Endometrial microvascular endothelial cells (primary cell): ENCODE results near the gene DCC. TPM values are rescaled to one million over a fixed set of nuclear protein-coding genes. Genes with fewer than 3 reads are reported as not detected.

Source experiments
- in situ Hi-C: cut with HindIII; loops from 2 replicates; pipeline ENCODE4 v1.10.0; 2017; ENCODE audit warnings: low sequenced_read_pairs, low pct_unique_long_range_greater_than_20kb; ENCODE audit errors: inconsistent ontology term
- total RNA-seq: library from RNA; depleted of rRNA; stranded (reverse); fragments of >200 nt; gene quantifications from one replicate; pipeline ENCODE4 v1.2.3, GENCODE V29; 2015; ENCODE audit errors: inconsistent ontology term

DCC gene
- total RNA-seq, 1 donor from 2014 or later: not detected

DNA sequence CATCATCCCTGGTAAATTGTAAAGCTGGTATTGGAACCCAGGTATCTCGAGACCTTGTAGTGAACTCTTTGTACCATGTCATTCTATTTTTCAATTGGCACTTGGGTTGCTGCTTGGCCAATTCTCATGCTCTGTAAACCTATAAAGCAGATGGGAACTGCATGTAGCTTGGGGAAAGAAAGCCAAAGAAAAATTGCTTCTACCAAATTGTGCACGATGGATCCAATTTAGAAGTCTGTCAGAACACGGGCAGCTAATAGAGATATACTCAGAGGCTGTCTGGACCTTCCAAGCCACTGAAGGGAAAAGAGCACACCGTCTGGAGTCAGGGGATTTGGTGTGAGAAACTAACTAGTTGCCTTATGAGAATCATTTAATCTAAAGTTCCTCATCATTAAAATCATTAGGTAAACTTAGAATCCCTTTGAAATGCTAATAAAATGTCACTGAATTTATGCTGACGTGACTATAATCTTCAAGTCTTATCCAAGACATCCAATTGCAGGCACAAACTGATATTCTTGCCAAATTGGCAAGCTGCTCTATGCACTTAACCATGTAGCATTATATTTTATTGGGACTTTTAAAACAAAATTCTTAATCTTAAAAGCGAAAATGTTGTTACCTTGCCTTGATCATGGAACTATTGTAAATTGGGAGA is 206.8 kb downstream of the DCC start:
- in situ Hi-C loops: no loop called here

DNA sequence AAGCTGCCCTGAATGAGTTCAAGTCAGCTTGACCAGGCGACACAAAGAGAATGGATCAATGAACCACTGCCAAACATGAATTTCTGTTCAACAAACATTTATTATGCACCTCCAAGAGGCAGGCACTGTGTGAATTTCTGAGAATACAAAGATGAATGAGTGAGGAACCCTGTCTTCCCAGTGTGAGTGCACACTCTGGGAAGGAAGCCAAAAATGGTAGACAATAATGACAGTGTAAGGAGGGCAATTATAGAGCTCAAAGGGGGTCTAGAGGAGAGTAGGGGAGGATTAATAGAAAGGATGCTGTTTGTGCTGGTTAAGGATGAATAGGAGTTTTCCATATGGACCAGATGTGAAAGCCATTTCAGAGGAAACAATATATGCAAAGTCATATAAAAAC is 213.4 kb downstream of the DCC start:
- in situ Hi-C loops: no loop called here

DNA sequence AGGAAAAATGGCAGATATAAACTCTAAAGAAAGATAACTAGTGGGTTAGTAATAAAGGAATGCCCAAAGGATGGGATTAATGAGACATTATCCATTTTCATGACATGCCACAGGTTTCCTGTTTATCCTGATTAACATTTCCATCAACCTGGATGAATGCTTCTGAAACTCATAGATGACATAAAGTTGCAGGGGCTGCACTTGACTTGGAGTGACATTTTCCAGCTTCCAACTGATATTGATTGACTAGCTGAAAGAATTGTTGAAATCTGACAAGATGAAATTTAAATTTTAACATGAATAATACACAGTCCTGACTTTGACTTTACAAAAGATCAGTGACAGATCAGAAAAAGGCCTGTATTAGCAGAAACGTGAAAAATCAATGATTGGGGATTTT is 214.2 kb downstream of the DCC start:
- in situ Hi-C loops: no loop called here

DNA sequence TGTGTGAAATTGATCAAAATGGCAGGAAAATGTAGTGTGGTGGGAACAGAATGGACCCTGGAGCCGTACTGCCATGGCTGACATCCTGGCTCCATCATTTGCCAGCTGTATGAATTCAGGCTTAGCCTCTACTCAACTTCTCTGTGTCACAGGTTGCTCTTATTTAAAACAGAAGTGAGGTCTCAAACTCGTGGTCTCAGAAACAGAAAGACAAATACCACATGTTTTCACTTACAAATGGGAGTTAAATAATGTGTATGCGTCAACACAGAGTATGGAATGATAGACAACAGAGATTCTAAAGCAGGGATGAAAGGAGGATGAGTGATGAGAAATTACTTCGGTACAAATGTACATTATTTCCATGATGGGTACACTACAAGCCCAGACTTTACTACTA is 227.4 kb downstream of the DCC start:
- in situ Hi-C loops: no loop called here

DNA sequence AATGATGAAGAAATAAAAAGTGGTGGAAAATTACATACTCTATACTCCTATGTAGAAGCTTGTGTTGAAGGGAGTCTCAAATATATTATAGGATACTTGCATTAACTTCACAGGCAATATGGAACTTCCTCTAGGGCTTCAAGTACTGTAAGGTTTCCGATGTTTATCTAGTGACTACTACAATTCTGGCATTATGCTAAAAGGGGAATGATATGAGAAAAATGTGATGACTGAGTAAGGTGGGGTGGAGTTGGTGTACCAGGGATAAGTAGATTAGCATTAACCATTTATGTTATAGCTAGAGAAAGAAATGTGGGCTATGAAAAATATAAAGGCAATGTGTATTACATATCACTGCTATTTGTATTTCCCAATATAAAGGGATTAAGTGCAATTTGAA is 229.5 kb downstream of the DCC start:
- in situ Hi-C loops: no loop called here

DNA sequence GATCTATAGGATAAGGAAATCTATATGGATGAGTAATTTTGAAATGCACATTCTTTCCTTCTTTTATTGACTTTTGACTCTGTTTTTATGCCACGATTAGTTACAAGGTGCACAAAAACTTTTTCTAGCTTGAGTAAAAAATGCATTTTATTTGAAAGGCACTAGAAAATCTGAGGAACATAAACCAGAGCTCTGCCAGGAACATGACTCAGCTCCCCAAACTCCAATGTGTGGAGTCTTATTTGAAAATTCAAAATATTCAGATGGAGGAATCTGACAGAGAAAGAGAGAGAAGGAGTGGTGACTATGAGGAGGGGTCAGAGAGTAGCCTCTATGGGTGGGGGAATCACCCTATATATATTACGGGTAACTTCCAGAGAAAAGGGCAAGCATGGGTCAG is 231.0 kb downstream of the DCC start:
- in situ Hi-C loops: no loop called here

DNA sequence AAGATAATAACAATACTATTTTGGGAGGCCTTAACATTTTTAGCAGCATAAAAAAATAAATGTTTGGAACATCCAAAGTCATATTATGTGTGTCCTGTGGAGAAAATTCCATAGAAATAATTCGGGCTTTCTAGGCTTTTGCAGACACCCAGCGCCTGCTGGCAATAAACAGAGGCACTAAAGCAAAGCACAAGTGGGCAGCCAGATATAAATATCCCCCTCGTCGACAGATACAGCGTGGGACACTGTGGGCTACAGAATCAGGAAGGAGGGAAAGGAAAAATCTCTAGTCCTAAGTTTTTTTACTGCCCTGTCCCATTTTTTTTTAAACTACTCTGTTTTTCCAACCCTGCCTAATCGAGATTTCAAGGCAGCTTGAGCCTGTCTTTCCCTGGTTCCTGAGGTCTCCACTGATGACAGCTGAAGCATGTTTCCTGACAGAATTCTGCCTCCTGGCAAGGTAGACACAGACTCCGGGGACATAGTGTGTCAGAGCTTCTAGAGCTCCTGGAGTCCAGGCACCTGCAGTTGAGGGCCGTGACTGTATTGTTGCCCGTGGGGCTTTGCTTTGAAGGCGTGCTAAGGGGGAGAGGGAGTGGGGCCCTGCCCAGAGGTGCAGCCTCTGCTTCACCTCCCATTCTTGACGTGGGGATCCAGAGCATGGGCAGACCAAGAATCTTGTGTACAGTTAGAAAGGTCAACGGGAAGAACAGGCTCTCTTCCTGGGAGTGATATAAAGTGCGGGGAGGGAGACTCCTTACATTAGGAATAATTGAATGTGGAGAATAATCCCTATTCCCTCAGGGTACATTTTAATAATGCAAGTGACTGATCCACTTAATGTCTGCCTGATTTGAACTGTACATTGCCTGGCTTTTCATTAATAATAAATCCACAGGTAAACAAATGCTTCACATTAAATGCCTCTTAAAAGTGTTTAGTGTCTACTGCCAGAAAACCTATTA is 232.3 kb downstream of the DCC start:
- in situ Hi-C loops: no loop called here

DNA sequence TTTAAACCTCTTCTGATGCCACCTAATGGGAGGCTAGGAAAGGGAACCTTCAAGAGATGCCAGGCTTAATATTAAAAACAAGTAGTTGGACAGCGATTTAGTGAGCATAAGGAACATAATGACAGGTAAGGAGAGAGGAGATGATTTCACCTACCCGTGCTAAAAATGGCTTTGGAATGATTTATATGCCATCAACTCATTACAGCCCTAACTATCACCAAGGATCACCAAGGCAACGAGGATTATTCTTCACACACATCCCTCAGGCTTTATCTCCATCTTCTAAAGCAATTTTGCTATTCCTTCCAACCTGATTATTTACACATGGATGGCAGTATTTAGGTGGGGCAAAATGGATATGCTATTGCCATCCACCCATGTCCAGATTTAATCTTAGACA is 237.8 kb downstream of the DCC start:
- in situ Hi-C loops: no loop called here

DNA sequence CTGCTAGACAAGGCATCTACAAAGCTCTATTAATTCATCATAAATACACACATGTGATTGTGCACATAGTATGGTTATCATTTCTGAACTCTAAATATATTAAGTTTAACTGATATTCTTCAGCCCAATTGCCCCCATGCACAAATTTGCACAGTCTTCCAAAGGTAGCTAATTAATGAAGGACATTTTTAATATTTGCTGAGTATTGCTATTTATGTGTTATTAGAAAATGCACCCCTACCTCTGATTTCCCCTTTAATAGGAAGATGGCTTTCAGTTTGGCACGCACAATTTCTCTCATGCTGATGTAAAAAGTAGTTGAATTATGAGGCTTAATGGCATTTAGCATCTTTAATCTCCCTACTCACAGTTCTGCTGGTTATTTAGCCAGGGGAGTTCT is 242.1 kb downstream of the DCC start:
- in situ Hi-C loops: no loop called here

DNA sequence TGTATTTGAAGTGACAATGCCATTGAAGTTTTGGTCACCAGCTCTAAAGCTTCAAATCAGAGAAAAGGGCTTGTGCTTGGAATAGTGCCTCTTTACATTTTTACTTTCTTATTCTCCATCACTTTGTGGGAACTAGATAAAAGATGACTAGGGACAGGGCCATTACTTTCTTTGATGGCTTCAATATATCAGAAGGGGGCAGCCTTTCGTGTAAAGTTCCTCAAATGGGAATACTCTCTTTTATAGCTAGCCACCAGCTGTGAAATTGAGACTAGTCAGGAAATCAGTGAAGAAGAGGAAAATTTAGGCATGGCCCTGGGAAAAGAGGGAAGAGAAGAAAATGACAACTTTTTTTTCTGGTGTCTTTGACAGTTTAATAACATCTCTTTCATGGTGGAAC is 242.5 kb downstream of the DCC start:
- in situ Hi-C loops: no loop called here

DNA sequence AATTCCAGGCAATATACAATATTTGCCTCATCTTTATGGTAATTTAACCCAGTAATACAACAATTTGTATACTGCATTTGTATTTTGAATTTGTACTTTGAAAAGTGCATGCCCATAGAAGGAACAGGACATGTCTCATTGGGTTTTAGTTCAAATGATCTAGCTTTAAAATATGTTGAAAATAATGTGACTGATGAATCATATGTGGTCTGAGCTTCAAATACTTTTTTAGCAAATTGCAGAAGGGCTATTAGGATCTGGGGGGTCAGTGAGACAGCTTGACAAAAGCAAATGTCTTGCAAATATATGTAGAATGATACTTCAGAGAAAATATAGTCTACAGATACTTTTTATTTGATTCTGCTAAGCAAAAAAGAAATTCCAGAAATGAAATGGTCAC is 248.9 kb downstream of the DCC start:
- in situ Hi-C loops: no loop called here

DNA sequence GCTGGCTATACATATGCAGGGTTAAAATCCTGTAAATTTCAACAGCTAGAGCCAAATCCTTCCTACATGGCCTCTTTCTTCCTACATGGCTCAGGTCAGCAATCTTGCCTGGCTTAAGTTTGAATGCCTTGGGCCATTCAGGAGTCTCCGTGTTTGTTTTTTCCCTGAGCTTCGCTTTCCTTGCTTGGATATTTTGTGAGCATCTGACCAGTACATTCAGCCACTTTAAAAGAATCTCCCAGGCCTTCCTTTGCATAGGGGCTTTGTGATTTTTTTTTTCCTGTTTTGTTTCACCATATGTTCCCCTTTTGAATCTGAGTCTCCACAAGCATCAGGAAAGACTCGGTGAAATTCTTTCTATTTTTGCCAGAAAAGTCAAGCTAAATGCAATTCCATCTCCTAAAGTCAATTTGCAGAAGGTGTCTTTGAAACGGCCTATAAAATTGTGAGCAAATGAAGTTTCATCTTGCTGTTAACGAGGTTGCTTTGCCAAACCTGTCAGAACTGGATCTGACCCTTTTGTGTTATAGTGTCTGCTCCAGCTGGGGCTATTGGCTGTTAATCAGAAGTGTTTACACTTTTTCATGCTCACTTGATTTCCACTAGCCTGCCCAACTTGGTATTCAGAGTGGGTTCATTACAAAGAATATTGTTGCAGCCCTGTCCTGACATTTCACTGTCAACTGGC is 256.9 kb downstream of the DCC start:
- in situ Hi-C loops: no loop called here

DNA sequence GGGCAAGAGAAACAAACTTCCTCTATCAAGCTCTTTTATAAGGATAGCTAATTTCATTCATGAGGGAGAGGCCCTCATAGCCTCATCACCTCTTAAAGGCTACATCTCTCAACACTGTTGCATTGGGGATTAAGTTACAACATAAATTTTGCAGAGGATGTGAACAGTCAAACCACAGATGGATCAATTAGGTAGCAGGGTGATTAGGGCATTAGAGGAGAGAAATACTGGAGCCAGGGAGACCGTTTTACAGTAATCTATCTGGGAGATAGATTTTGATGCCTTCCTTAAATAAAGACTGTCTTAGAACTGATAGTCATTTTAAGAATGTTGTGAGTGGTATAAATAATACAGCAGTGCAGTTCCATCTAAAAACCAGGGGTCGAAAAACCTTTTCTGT is 258.9 kb downstream of the DCC start:
- in situ Hi-C loops: no loop called here

DNA sequence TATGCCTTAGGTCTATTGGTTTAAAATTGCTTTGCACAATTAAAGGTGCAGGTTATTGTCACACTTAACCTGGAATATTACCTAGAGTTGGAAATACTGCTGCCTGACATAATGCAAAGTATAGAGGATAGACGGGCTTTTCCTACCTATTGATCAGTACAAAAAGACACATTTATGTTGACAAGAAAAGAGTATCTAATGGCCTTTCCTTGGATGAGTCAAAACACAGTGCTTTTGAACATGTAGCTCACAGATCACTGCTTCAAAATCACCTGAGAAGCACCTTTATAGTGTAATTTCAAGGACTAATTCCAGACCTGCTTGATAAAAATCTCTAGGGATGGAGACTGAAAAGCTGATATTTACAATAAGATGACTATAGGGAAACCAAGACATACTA is 262.8 kb downstream of the DCC start:
- in situ Hi-C loops: no loop called here

DNA sequence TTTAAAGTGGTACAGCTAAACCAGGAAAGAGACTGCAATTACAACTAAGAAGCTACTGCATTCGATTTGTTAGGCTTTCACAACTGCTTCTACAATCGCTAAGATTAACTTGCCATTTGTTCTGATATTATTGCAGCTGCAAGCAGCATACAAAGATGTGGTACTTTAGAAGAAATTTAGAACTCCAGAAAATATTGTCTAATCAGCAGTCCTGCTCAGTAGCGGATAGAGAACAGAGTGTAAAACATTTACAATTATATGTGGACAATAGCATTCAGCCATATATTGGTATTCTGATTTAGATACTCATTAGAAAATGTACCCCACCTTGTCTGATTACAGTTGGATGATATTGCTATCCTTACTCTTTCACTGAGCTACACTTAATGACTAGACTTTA is 265.3 kb downstream of the DCC start:
- in situ Hi-C loops: no loop called here

DNA sequence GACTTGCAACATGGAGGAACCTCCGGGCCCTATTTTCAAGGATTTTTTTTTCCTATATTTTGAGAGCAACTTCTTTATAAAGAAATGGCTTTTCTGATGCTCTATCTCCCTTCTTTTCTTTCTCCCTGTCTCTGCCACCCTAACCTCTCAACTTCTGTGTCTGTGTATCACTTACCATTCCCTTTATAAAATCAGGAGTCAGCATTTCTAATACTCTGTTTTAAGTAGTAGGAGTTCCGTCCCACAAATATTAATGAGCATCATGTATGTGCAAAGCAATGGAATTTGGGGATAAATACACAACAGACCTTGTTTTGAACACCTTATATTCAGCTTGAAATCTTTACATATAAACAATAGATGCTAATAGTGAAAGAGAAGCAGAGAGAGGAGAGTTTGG is 268.0 kb downstream of the DCC start:
- in situ Hi-C loops: no loop called here

DNA sequence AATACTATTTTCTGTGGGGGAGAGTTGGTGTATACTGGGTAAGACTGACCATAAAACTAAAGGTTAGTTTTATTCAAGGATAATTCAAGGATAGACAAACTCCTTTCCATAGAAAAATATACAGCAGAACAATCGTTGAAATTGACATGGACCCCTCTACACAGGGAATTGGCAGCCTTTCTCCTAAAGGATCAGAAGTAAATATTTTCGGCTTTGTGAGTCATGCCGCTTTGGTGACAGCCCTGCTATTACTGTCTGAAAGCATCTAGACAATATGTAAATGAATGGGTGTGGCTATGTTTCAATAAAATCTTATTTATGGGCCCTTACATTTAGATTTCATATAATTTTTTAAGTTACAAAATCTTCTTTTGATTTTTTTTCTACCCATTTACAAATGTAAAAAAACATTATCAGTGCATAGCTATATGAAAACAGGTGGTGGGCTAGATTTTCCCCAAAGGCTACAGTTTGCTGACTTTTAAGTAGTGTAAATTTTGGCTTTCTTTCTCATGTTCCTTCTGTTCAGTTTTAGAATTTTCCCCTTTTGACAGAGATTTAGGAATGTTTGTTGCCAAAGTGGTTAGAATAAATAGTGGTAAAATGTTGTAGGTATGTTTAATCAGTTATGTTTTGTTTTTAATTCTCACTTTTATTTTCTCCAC is 270.6 kb downstream of the DCC start:
- in situ Hi-C loops: no loop called here

DNA sequence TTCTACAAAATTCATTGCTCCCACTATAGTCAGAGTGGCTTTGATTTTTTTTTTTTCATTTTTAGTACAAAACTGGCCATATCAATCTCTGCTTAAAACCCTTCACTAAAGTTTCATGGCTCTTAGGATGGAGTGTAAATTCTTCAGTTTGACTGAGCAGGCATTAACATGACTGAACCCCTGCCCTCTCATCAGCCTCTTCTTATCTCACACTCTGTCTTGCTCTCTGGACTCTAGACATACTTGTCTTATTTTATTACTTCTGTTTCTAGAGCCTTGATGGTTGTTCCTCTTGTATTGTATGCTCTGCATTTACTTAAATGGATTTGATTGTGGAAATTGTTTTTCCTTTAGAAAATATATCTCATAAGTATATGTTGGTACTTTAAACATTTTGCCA is 272.4 kb downstream of the DCC start:
- in situ Hi-C loops: no loop called here

DNA sequence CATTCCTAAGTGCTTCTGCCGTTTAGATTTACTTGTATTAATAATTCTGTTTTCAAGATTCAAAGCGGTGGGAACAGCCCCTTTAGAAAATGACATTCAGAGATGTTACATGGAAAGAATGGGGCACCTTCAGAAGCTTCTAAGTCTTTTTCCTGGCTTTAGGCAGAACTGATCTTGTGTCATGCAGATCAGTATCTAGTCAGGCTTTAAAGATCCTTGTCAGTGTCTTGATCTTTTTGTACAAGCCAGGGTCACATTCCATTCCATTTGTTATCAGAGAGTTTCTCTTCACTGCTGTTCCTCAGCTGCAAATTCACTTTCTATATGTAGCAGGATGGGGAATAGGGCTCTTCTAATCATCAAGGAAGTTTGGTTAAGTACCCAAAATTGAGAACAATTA is 275.3 kb downstream of the DCC start:
- in situ Hi-C loops: no loop called here
